ENCODE data around the gene CLSTN2.

CLSTN2 gene

DNA sequence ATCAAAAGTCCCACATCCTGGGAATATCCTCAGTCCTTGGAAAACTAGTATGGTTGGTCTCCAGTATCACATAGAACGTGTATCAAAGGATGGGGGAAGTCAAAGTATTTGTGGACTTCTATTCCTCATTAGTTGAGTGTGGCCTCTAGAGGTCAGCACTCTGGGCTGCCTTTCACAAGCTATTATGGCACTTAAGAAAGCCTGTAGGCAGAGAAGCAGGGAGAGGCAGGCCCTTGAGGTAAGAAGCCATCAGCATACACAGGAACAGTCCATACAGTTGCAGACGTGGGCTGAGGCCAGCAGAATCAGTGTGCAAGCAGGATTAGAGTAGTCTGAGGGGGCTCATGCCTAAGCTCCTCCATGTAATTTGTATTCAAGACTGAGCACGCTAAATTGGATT lies 341.7 kb downstream of the CLSTN2 start:
- DNase-seq (ENCODE audit: low read depth, low spot score): no peak

DNA sequence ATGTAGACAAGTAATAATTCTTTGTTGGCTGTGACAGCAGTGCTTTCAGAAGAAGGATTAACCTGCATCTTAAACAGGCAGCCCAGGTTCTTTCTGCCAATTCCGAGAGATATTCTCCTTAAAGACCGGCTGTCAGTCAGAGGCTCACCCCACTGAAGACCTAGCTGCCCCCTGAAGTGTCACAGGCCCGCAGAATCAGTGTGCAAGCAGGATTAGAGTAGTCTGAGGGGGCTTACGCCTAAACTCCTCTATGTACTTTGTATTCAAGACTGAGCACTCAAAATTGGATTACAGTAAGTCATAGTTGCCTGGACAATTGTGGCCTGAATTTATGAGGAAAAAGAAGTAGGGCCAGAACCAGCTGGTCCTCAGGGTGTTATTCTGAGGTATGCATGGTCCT lies 342.9 kb downstream of the CLSTN2 start:
- DNase-seq (ENCODE audit: low read depth, low spot score): no peak

DNA sequence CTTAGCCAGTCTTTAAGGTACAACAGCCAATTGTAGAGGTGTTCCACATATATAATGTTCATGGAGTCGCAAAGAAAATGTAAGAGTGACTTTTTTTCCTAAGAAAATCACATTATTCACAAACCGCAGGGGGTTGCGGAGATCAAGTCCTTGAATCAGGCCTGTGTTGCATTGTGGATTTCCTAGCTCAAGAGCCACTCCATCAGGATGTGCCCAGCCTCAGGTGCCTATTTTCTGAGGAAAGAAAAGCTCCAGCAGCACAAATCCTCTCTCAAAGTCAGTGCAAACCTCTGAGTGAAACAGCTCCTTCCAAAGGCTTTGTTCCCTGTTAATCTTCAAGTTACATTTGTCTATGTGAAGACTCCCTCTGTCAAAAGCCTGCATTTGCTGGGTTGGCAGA lies 349.4 kb downstream of the CLSTN2 start:
- DNase-seq (ENCODE audit: low read depth, low spot score): no peak

DNA sequence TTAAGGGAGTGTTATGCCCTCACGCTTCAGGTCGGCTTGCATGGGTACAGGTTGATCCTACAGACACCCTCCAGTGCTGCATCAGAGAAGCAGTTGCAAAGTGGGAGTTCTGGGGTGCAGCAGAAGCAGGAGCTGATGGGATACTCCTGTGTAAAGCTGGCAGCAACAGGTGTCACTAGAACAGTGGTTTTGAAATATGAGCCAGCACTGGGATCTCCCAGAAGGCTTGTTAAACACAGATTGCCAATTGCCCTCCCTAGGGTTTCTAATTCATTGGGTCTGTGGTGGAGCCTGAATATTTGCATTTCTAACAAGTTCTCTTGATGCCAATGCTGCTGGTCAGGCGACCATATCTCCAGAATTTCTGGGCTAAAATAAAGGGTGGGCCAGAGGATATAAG lies 350.4 kb downstream of the CLSTN2 start:
- DNase-seq (ENCODE audit: low read depth, low spot score): no peak

DNA sequence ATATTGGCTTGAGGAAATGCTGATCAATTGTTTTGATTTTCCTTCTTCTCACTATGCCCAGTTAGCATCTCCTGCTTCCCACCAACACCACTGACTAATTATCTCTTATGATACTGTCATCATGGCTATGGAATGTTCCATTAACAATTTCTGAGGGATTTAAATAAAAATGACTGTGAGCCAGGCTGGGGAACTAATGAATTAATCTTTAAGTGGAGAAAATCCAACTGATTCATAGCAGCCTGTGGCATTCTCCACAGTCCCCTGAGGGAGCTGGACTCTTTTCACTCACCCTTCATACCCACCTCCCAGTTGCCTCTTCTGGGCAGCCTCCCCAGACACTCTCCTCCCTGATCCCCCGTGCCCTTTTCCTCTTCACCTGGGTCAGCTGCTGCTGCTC lies 353.6 kb downstream of the CLSTN2 start:
- DNase-seq (ENCODE audit: low read depth, low spot score): no peak

DNA sequence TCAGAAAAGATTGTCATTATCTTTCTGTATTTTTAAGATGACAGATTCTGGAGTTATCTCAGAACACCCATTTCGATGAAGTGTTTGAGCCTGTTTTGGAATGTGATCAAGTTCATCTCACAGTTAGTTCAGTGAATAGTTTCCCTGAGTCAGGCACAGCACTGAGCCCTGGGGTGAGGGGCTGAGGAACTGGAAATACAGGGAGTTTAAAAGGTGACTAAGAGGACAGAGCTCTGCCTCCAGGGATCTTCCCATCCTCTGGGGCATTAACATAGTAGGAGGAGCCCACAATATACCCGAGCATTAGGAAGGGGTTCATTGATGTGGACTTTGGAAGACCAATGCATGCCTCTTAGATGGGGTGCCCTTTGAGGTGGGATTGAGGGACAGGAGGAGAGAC lies 355.1 kb downstream of the CLSTN2 start:
- DNase-seq (ENCODE audit: low read depth, low spot score): no peak

DNA sequence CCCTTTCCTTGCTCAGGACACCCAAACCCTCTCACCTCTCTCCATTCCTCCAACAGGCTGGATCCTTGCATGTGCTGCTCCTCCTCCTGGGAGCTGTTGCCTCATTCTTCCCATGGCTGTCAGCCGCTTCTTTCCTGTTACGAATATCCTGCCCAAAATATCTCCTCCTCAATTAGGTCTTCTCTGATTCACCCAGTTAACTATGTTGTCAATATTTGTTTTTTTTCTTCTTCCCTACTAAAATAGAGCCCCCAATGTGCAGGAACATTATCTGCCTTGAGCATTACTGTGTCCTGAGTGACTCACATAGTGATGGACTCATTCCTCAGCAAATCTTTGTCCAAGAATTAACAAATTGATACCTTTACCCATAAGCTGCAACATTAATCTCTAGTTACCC lies 357.2 kb downstream of the CLSTN2 start:
- DNase-seq (ENCODE audit: low read depth, low spot score): no peak

DNA sequence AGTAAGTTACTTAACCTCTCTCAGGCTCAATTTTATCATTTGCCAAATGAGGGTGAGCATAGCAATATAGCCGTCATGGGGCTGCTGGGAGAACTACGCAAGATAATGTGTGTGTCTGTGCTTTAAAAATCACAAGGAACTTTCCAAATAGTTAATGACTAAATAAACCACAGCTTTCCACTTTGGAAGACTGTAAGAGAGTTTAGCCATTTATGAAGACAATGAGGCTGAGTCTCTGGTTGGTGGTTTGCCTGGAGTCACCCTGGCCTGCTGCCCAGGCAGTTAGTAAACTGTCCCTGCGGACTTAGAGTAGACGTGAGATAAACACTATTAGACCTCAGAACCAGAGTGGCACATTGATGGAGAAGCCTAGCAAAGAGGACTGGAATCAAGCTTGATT lies 357.7 kb downstream of the CLSTN2 start:
- no peak for DNase-seq (ENCODE audit: low read depth, low spot score)

DNA sequence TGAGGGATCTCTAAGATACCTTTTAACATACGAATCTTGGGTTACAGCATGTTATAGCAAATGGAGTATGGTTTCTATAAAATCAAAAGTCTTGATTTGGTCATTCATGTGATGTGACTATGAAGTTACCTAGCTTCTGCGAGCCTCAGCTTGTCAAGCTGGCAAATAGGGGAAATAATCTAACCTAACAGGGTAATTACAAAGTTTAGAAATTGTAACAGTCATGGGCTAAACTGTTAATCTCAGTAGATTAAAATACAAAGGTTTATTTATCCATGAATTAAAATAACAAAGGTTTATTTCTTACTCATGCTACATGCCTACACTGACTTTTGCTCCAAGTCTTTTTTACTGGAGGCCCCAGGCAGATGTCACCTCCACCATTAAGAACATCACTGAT lies 359.1 kb downstream of the CLSTN2 start:
- DNase-seq (ENCODE audit: low read depth, low spot score): no peak

DNA sequence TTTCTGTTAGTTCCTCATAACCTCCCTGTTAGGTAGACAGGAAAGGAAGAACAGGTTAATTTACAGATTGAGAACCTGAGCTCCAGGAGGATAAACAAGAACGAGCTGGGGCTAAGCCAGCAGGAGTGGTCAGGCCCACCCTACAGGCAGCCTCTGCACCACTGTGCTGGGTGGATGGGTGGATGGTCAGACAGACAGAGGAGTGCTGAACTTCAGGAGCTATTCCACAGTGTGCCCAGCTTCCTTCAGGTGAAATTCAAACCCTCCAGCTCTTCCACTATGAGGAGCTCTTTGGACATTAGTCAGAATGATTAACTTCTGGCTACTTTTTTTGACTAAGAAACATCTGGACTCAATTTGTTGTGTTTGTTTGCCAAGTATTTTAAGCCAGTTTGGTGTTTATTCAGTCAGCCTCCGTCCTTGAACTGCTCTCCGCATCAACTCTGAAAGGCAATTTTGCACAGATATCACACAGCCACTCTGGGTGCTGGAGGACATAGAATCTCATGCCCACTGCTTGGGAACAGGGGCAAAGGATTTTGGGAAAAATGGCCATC lies 361.9 kb downstream of the CLSTN2 start:
- DNase-seq (ENCODE audit: low read depth, low spot score): no peak

DNA sequence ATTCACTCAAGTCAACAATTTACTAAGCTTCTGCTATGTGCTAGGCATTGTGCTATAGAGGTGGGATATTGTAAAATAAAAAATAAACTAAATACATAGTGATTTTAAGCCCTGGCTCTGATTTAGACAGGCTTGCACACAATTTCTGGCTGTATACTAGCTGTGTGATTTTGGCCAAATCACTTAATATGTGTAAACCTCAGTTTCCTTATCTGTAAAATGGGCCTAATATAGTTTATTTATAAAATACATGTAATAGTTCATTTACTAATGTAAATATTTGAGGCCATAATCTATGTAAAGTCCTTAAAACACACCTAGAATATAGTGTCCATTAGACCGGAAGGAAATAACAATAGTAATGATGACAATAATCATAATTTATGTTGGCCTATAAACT lies 363.1 kb downstream of the CLSTN2 start:
- DNase-seq (ENCODE audit: low read depth, low spot score): no peak

DNA sequence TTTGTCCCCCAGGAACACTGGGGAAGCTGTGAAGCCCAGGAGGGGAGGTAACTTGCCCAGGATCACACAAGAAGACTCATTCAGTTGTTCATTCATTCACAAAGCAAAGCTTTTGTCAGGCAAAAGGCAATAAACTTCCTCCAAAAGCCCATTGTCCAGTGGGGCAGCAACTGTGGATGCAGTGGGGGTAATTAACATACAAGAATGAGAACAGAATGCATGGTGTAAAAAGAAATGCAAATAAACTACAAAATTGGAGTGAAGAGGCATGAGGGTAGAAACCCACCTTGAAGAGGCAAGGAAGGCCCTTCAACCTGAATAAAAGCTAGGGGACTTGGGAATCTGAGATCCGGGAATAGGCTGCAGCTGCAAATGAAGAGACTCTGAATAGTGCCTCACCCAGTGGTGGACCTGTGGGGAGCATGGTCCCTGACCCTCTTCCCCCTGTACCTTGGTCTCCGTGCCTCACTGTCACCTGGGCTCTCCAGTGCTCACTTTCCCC lies 363.6 kb downstream of the CLSTN2 start:
- DNase-seq (ENCODE audit: low read depth, low spot score): no peak

DNA sequence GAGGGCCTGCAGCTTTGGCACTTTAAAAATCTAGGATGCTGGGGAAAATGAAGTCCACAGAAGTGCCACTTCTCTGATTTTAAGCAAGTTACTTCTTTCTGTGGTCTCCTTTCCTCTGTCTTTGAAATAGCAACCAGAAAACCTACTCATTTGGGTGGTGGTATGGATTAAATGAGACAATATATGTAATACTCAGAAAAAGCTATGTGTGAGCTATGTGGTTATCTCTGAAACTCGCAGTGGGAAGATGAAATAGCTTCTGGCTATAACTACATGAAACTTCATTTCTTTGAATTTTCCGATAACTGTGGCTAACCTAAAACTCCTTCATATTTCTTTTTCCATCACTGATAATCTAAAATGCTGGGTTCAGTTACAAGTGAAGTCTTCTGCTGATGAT lies 368.9 kb downstream of the CLSTN2 start:
- DNase-seq (ENCODE audit: low read depth, low spot score): no peak

DNA sequence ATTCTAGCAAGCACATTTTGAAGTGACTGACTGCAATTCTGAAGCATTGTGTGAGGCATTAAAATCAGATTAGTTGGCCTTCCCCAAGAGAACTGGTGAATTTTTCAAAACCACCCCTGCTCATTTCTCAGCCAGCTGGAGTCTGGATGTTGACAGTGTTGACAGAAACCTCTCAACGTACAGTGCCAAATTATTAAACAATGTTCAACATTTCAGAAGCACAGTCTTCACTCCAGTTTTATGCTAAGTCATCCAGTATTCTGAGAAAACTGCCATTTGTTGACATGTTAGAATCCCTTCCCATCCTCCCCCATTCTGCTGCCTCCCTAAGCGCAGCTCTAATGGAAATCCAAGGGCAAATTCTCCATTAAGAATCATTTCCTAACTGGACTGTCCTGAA lies 373.6 kb downstream of the CLSTN2 start:
- no peak for DNase-seq (ENCODE audit: low read depth, low spot score)

DNA sequence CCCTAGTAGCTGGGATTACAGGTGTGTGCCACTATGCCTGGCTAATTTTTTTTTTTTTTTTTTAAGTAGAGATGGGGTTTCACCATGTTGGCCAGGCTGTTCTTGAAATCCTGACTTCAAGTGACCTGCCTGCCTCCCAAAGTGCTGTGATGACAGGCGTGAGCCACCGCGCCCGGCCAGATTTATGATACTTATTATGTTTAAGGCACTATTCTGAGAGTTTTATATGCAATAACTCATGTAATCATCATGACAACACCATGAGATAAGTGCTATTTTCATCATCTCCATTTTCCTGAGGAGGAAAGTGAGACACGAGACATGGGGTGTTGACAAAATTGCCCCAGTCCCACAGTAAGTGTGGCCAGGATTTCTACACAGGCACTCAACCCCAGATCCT lies 376.4 kb downstream of the CLSTN2 start:
- no peak for DNase-seq (ENCODE audit: low read depth, low spot score)

DNA sequence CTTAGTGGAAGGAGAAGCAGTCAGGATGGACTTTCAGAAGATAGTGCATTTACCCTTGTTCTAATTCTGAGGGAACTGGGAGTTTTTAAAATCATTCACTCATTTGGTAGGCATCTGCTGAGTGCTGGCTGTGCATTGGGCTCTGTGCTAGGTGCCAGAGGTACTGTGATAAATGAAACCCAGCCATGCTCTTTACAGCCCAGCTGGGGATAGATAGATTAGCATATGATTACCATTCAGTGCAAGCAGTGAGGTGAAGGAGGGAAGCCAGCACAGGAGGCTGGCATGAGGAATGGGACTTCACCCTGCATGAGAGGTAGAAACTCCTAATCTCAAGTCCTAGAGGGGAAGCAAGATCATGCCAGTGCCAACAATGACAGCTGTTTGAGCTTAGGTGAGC lies 381.0 kb downstream of the CLSTN2 start:
- no peak for DNase-seq (ENCODE audit: low read depth, low spot score)

DNA sequence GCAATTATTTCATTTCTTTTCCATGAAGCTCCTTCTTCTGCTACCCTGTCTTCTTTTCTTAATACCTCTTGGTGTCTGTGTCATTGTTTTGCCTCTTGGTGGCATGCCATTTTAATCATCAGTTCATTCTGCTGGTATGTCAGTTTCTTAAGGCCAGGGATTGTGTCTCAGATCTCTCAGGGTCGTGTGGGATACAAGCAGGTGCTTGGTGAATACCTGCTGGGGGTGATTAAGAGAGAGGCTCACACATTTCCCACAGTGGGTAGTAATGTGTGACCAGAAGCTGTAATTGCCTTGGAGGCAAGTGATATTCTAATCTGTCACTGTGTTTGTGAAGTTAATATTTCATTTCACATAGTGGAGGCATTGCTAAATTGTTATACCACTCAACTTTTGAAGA lies 381.5 kb downstream of the CLSTN2 start:
- DNase-seq (ENCODE audit: low read depth, low spot score): no peak

DNA sequence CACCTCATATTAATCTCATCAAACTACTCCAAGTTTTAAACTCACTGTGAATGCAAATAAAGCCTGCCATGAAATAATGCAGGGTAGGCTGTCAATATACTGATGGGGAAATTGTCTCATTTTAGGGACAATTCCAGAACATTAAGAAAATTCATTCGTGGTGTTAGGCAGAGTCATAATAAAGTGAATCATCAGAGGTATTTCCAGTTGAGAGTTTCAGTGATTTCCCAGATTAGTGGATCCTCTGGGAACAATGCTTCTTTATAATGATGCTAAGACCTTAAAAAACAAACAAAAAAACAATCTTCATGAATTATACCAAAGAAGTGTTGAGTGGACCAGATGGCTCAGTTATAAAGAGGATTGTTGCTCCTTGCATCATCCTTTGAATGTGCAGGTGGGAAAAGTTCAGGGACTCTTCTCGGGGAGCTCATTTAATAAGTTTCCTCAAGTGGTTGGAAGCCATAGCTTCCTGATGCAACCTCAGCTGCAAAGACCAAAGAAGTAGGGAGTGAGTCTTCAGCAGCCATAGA lies 381.9 kb downstream of the CLSTN2 start:
- DNase-seq (ENCODE audit: low read depth, low spot score): no peak

DNA sequence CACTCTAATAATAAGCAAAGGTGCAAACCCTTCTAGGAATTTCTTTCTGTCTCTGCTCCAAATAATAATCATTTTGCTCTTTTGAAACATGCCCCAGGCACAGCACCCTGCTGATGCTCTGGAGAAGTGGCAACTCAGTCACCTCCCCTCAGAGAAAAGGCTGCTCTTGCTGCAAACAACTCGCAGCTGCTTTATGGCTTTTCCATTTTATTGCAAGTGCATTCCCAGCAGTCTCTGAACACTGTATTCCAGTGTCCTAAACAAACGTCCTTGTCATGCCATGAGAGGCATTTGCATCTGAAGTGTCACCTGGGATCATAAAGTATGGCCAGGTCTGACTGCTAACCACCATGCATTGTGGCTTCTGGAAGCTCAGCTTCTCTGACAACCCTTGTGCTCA lies 384.8 kb downstream of the CLSTN2 start:
- no peak for DNase-seq (ENCODE audit: low read depth, low spot score)

DNA sequence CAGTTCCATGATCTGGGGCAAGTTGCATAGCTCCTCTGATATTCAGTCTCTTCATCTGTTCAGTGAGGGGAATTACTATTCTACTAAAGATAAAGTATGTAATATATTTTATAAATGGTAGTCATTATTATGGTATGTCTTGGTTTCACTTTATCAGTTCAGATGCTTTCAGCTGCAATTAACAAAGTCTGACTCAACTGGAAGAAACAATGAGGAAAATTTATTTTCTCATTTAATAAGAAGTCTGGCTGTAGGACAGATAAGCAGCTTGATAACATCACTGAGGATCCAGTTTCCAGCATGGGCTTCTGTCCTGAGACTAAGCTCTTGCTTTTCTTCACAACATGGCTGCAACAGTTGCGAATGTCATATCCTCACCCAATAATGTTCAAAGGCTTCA lies 388.6 kb downstream of the CLSTN2 start:
- DNase-seq (ENCODE audit: low read depth, low spot score): no peak

DNA sequence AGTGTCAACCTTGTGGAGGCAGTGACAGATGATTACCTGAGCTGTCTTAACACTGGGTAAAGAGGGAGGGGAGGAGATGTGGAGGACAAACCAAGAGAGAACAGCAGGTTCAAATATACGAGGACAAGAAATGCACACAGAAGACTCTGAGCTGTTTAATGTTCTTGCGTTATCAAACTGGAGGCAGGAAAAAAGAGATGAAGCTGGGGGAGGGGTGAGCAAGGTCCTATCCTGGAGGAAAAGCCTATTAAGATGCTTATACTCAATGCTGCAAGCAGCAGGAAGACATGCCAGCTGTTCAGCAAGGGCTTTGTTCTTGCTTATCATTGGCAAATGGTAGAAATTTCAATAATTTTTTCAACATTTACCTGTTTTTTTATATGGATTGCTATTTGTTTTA lies 397.1 kb downstream of the CLSTN2 start:
- DNase-seq (ENCODE audit: low read depth, low spot score): no peak

DNA sequence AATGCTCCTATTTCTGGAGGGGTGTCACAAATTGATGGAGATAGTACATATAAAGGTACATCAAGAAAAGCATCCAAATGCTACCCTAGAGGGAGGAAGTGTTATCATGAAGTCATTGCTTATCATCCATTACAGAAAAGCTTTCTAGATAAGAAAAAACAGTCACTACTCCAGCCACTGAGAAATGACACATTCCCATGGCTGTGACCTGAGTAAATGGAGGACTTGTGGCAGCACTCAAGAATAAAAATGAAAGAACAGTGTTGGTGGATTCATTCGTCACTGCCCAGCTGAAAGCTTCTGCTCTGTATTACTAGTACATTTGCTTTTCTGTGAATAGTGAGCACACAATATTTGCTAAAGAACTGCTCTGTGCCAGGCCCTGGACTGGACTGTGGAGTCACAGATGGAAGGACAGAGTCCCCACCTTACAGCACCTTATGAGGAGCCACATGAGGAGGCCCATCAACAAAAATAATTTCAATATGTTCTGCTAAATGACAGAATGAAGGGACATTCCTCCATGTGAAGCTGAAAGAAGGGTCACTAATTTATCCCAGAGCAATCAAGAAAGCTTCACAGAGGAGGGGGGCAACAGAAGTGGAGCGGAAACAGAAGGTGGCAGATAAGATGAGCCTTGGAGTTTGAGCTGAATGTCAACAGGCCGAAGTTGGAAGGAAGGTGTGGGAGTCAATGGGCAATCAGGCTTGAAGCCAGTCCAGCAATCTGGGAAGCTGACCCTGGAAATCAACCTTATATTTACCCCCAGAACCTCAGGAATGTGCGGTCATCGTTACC lies 399.3 kb downstream of the CLSTN2 start:
- no peak for DNase-seq (ENCODE audit: low read depth, low spot score)

DNA sequence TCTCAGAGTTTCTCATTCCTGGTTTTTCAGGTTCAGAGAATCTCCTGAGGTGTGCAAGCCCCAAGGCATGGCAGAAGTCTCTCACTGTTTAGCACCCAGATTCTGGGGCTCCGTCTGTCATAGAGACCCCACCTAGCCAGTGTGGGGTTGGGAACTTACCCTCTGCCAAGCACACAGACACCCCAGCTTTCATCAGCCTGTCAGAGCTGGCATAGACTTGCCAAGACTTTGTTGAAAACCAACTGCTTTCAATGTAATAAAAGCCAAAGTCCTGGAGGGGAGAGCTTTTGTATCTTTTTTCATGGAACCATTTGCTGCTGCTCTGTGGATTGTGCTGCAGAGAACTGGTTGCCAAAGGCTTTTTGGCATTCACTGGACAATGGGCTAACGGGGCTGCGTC lies 401.5 kb downstream of the CLSTN2 start:
- DNase-seq (ENCODE audit: low read depth, low spot score): no peak
